AG04449 (cell line): ENCODE measurements around the gene FILIP1L.

ENCODE experiments used
- CTCF ChIA-PET: fragments of 350-600 bp; formaldehyde crosslinking; extraction: SDS; loops from one replicate; lab custom pipeline; 2021; ENCODE audit warnings: antibody characterized with exemption; lab: Yijun Ruan, JAX
- POLR2A ChIA-PET: fragments of 400-600, 350-600 bp; formaldehyde crosslinking; extraction: SDS; loops from one replicate; lab custom pipeline; 2020; ENCODE audit warnings: antibody characterized with exemption, inconsistent platforms; lab: Yijun Ruan, JAX
- DNase-seq: peaks from one replicate; pipeline ENCODE4 v3.0.0-alpha.2; 2010; ENCODE audit warnings: low read depth, low spot score
- H3K4me3 ChIP-seq: 2 replicates; pipeline ENCODE4 v1.5.1; 2011; ENCODE audit warnings: low read depth, mild to moderate bottlenecking, control low read depth, low read length
- TF ChIP-seq, protein P1 (sequence below): IDR thresholded peaks from one replicate; pipeline ENCODE4 v1.5.1; 2011; ENCODE audit warnings: mild to moderate bottlenecking, moderate library complexity, low read length, control low read depth, inconsistent platforms; ENCODE audit not compliant: insufficient read depth; ENCODE audit errors: missing control alignments

FILIP1L gene

DNA sequence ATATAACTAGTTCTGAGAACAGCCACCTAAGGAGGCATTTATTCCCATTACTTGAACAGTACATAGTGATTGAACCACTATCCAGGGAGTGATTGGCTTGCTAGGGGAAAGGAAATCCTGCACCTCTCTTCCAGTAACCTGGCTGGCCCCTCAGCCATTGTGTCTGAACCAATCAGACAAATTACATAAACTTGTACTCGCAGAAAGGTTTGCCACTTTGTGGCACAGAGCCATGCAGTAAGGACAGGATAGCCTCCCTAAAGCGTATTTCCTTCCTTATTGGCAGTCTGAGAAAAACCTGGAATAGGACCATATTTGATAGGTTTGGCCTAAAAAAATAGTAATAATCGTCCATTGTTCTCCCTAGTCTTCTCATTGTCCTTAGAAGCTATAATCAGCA, 277.6 kb downstream of the FILIP1L start:
- DNase-seq: no peak
- CTCF ChIA-PET: interaction anchor here (1.7 kb wide), 1 partner anchor 10 kb away, joined by 6 read pairs; no protein-coding TSS in a partner anchor
- POLR2A ChIA-PET: no interaction called here
- TF ChIP-seq, protein P1, sequence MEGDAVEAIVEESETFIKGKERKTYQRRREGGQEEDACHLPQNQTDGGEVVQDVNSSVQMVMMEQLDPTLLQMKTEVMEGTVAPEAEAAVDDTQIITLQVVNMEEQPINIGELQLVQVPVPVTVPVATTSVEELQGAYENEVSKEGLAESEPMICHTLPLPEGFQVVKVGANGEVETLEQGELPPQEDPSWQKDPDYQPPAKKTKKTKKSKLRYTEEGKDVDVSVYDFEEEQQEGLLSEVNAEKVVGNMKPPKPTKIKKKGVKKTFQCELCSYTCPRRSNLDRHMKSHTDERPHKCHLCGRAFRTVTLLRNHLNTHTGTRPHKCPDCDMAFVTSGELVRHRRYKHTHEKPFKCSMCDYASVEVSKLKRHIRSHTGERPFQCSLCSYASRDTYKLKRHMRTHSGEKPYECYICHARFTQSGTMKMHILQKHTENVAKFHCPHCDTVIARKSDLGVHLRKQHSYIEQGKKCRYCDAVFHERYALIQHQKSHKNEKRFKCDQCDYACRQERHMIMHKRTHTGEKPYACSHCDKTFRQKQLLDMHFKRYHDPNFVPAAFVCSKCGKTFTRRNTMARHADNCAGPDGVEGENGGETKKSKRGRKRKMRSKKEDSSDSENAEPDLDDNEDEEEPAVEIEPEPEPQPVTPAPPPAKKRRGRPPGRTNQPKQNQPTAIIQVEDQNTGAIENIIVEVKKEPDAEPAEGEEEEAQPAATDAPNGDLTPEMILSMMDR: no peak
- no peak overlapping the region for H3K4me3 ChIP-seq

DNA sequence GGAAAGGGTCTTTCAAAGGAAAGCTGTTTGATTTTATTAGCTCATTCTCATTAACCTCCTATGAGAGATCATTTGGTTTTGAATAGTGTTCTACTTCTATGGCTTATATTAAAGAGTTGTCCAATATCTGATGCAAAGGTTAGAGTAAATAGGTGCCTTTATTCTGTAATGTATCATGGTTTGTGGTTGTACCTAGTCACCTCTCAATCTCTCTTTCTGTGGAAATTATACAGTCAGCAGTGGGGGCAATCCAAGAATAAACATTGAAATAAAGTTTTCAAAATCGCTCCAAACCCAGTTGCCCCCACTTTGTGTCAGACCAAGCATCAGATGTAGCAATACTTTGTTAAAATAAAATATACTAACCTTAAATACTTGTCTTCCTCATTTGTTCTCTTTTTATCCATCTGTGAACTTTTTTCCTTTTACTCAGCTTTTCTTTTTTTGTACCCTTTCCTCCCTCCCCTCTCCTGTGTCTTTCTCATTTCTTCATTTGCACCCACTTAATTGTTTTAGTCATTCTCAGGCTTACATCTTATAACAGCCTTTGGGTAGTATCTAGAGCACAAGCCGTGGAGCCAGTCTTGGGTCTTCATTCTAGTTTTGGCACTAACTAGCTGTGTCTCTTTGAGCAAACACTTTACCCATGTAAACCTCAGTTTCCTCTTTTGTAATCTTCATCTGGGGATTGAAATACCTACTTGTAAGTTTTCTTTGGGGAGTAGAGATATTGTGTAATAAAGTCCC, 279.9 kb downstream of the FILIP1L start:
- H3K4me3 ChIP-seq: no peak overlapping the region
- TF ChIP-seq, protein P1: no peak
- CTCF ChIA-PET: interaction anchor here (0.6 to 10.4 kb wide), 10 partner anchors 10 to 482 kb away, joined by 3 to 94 read pairs (median 4); no protein-coding TSS in a partner anchor
- POLR2A ChIA-PET: no interaction called here
- DNase-seq: no peak

DNA sequence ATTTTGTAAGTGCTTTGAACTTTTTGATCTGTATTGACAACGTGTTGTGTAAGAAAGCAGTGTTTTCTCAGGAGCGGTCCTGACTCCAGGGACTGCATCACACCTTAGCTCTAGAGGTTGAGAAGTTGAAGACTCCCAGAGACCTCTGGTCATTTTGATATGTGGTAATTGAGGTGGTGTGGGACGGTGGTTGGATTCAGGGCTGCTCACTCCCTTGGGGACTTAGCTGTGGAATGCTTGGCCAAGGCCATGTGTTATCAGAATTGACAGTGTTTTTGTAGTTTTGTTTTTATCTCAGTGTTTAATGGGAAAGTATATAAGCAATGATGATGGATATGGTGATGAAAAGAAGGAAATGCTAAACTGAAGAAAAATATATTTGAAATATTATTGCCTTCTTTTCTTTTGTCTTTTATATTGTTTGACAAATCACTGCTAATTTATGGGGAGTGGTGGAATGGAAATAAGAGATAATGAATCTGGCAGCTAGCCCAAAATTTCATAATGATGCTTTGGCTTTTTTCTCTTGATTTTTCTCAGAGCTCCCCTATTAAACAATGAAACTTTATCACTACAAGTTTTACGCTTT, 280.6 kb downstream of the FILIP1L start:
- DNase-seq: no peak
- CTCF ChIA-PET: interaction anchor here (0.6 to 10.4 kb wide), 17 partner anchors 10 to 629 kb away, joined by 3 to 94 read pairs (median 4); no protein-coding TSS in a partner anchor
- TF ChIP-seq, protein P1: no peak
- H3K4me3 ChIP-seq: no peak overlapping the region
- POLR2A ChIA-PET: interaction anchor here (1.0 kb wide), 1 partner anchor 16 kb away, joined by 3 read pairs; no protein-coding TSS in a partner anchor

DNA sequence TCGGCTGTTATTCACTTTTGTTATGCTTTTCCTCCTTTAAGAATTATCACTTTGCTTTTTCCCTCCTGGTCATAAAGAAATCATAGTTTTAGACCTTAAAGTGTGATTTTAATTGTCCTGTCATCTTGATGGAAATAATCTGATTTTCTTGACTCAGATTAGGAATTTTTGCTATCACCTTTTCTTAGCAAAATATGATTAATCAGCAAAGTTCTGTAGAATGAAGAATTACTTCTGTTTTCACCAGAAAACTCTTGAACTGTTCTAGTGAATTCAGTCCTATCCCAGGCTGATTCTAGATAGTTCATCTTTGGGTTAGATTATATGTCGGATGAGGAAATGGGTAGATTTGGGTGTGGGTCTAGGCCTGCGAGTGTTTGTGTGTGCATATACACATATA, 284.5 kb downstream of the FILIP1L start:
- TF ChIP-seq, protein P1: no peak
- ChIA-PET CTCF (interaction anchor here (0.6 to 10.4 kb wide), 9 partner anchors 8 to 760 kb away, joined by 3 to 94 read pairs (median 3); no protein-coding TSS in a partner anchor), POLR2A (no interaction called here)
- H3K4me3 ChIP-seq: no peak overlapping the region
- DNase-seq: no peak

DNA sequence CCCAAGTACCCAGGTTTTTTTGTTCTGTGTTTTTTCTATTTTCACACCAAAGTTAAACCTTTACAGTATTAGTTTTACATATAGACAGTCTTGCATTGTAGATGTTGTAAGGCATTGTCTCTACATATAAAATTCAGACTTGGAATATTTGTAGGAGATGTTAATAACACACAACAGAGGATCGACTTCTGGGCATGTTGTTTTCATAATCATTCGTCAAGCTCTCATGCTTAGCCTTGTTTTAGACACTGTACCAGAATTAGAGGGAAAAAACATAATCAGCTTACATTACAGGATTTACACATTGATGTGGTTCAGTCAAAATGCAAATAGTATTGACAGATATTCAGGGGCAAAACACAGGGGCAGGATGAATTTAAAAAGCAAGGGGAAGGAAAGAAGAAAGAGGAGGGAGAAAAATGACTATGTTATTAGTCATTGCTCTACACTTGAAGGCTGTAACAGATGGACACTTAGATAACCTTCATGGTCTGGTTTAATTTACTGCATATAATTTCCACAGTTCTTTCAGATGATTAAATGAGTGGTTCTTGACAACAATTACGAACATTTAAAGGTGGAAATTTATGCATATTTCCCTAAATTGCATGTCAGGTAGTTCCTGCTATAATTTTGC, 289.2 kb downstream of the FILIP1L start:
- no peak overlapping the region for H3K4me3 ChIP-seq
- POLR2A ChIA-PET: no interaction called here
- DNase-seq: no peak
- CTCF ChIA-PET: interaction anchor here (1.1 to 2.7 kb wide), 2 partner anchors 10 to 19 kb away, joined by 3 to 14 read pairs; no protein-coding TSS in a partner anchor
- TF ChIP-seq, protein P1: no peak
